HCEC 1CT (cell line): ENCODE data around the gene CSF2RB.

ENCODE experiments used
- DNase-seq: peaks from one replicate; pipeline ENCODE4 v3.0.0-alpha.2; 2017

CSF2RB gene

GRCh38 chr22:36938028-36938425 is 24.6 kb downstream of the CSF2RB start:
- DNase-seq = no peak

- no peak for DNase-seq
These were observed 25.5 kb downstream of the CSF2RB start for GRCh38 chr22:36938886-36939285.

- DNase-seq = no peak
These were observed 27.2 kb downstream of the CSF2RB start for GRCh38 chr22:36940676-36941075.

- DNase-seq = no peak
These were observed 29.1 kb downstream of the CSF2RB start for GRCh38 chr22:36942556-36942955.

- no peak for DNase-seq
These were observed 33.2 kb downstream of the CSF2RB start for GRCh38 chr22:36946421-36947158.

GRCh38 chr22:36948273-36949225 is 35.1 kb downstream of the CSF2RB start:
- no peak for DNase-seq

GRCh38 chr22:36950797-36951590 is 37.6 kb downstream of the CSF2RB start:
- DNase-seq = no peak

GRCh38 chr22:36951746-36952145 is 38.3 kb downstream of the CSF2RB start:
- DNase-seq = no peak

- DNase-seq = no peak
These were observed 40.0 kb downstream of the CSF2RB start for GRCh38 chr22:36953239-36954080.

GRCh38 chr22:36954251-36955014 is 41.0 kb downstream of the CSF2RB start:
- no peak for DNase-seq

- no peak for DNase-seq
These were observed 42.3 kb downstream of the CSF2RB start for GRCh38 chr22:36955691-36956090.

GRCh38 chr22:36958366-36958765 is 44.9 kb downstream of the CSF2RB start:
- DNase-seq = no peak

GRCh38 chr22:36961626-36962025 is 48.2 kb downstream of the CSF2RB start:
- DNase-seq = no peak

- DNase-seq = no peak
These were observed 49.9 kb downstream of the CSF2RB start for GRCh38 chr22:36963302-36963701.

- DNase-seq = no peak
These were observed 50.7 kb downstream of the CSF2RB start for GRCh38 chr22:36964106-36964505.

- DNase-seq = no peak
These were observed 52.3 kb downstream of the CSF2RB start for GRCh38 chr22:36965696-36966095.

GRCh38 chr22:36966851-36967540 is 53.6 kb downstream of the CSF2RB start:
- peak; percentile 36 for DNase-seq

- DNase-seq = no peak
These were observed 55.0 kb downstream of the CSF2RB start for GRCh38 chr22:36968249-36968964.

- DNase-seq = no peak
These were observed 58.1 kb downstream of the CSF2RB start for GRCh38 chr22:36971341-36972125.
